Smooth muscle cell (in vitro differentiated cells): Measurements from ENCODE around the gene YAP1. TPM values are rescaled to one million over a fixed set of nuclear protein-coding genes. Genes with fewer than 3 reads are reported as not detected.

ENCODE experiments used
- DNase-seq: peaks from one replicate; lab custom pipeline; 2025; ENCODE audit not compliant: unreplicated experiment; lab: John Stamatoyannopoulos, UW
- H2AFZ ChIP-seq: fragments of 200-600 bp; sonication (generic); 2 replicates; pipeline ENCODE4 v1.6.0; 2016; ENCODE audit warnings: antibody characterized with exemption, low read depth, mild to moderate bottlenecking
- H3F3A ChIP-seq: fragments of 200-600 bp; sonication (generic); 2 replicates; pipeline ENCODE4 v1.6.0; 2017; ENCODE audit warnings: antibody characterized with exemption, low read depth
- H3K27ac ChIP-seq: fragments of 200-600 bp; sonication (generic); 2 replicates; pipeline ENCODE4 v1.5.1; 2016; ENCODE audit warnings: low read depth, mild to moderate bottlenecking
- H3K27me3 ChIP-seq: fragments of 200-600 bp; sonication (generic); 2 replicates; pipeline ENCODE4 v1.6.1; 2016; ENCODE audit warnings: low read depth, mild to moderate bottlenecking
- H3K36me3 ChIP-seq: fragments of 200-600 bp; sonication (generic); 2 replicates; pipeline ENCODE4 v1.5.1; 2016; ENCODE audit warnings: low read depth
- H3K4me1 ChIP-seq: fragments of 200-600 bp; sonication (generic); 2 replicates; pipeline ENCODE4 v1.5.1; 2016; ENCODE audit warnings: low read depth
- H3K4me2 ChIP-seq: fragments of 200-600 bp; sonication (generic); 2 replicates; pipeline ENCODE4 v1.6.0; 2016; ENCODE audit warnings: mild to moderate bottlenecking
- H3K4me3 ChIP-seq: fragments of 200-600 bp; sonication (generic); 2 replicates; pipeline ENCODE4 v1.5.1; 2016; ENCODE audit warnings: mild to moderate bottlenecking
- H3K79me2 ChIP-seq: fragments of 200-600 bp; sonication (generic); 2 replicates; pipeline ENCODE4 v1.6.0; 2016; ENCODE audit warnings: low read depth, mild to moderate bottlenecking
- H3K9ac ChIP-seq: fragments of 200-600 bp; sonication (generic); 2 replicates; pipeline ENCODE4 v1.6.0; 2016; ENCODE audit warnings: low read depth
- H3K9me3 ChIP-seq: fragments of 200-600 bp; sonication (generic); replicated peaks from 2 replicates; pipeline ENCODE4 v1.5.1; 2016; ENCODE audit warnings: low read depth
- H4K20me1 ChIP-seq: fragments of 200-600 bp; sonication (generic); 2 replicates; pipeline ENCODE4 v1.6.0; 2016; ENCODE audit warnings: low read depth
- WGBS: methylation state at CpG from one replicate; pipeline ENCODE4 v1.1.7; 2016; ENCODE audit warnings: low lambda C conversion rate; 5-methylcytosine and 5-hydroxymethylcytosine counted together
- polyA plus RNA-seq: library from polyadenylated mRNA; unstranded; fragments of >200 nt; fragmentation: Nextera tagmentation; extraction: Ambion mirVana; gene quantifications from 2 replicates; pipeline ENCODE4 v1.2.1, GENCODE V29; 2016
- total RNA-seq: library from RNA; depleted of rRNA; stranded (reverse); fragments of >200 nt; gene quantifications from 2 replicates; pipeline ENCODE4 v1.2.3, GENCODE V29; 2014
- TF ChIP-seq, protein P1 (sequence below): fragments of 200-600 bp; sonication (generic); IDR thresholded peaks from 2 replicates; pipeline ENCODE4 v1.5.1; 2017; ENCODE audit warnings: borderline replicate concordance, mild to moderate bottlenecking, antibody characterized with exemption; ENCODE audit not compliant: insufficient read depth, poor library complexity, severe bottlenecking

YAP1 gene
- total and polyA plus RNA-seq, 2 experiments from 2014 or later: 25.1 to 174 TPM

DNA sequence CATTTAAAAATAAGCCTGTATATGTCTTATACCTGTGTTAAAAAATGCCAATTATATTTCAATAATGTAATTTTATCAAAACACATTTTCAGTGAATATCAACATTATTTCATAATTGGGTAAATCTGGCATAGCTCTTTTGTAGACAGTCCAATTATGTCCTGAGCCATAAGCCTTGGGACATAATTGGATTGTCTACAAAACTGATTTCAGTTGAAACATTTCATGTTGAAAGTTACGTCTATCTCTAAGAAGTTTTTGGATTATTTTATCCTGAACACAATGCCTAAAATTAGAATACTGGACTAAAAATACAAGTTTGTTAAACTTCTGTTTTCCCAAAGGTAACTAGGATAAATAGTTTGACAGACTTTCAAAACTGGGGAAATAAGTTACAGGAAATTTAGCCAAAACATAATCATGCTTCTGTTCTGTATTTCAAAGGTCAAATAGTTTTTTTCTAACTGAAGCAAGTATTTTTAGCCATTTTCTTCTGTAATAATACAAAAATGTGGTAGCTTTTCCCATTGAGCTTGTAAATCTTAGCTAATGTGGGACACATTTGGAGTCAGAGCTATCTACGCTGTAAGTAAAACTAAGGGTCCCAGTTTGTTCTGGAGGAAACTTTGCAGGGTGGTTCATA lies 106.3 kb downstream of the YAP1 start:
- DNase-seq: no peak
- Histone ChIP-seq H3K9me3 (no peaks in the 10 kb centered on the region), H4K20me1 (peaks cover 14% of the 10 kb centered on the region), H3K4me1 (peaks cover 8% of the 10 kb centered on the region), H2AFZ (no peak overlapping the region), H3K27me3 (no peaks in the 10 kb centered on the region), H3K36me3 (peaks cover 15% of the 10 kb centered on the region), H3K79me2 (peaks cover 89% of the 10 kb centered on the region), H3F3A (peaks cover 35% of the 10 kb centered on the region), H3K27ac (peak overlapping the region; percentile 23), H3K4me2 (no peak overlapping the region), H3K9ac (no peak overlapping the region), H3K4me3 (no peak overlapping the region)
- TF ChIP-seq, protein P1, sequence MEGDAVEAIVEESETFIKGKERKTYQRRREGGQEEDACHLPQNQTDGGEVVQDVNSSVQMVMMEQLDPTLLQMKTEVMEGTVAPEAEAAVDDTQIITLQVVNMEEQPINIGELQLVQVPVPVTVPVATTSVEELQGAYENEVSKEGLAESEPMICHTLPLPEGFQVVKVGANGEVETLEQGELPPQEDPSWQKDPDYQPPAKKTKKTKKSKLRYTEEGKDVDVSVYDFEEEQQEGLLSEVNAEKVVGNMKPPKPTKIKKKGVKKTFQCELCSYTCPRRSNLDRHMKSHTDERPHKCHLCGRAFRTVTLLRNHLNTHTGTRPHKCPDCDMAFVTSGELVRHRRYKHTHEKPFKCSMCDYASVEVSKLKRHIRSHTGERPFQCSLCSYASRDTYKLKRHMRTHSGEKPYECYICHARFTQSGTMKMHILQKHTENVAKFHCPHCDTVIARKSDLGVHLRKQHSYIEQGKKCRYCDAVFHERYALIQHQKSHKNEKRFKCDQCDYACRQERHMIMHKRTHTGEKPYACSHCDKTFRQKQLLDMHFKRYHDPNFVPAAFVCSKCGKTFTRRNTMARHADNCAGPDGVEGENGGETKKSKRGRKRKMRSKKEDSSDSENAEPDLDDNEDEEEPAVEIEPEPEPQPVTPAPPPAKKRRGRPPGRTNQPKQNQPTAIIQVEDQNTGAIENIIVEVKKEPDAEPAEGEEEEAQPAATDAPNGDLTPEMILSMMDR: no peak
- whole genome bisulfite sequencing: 96% methylated on average over 2 of the region's 2 CpGs

DNA sequence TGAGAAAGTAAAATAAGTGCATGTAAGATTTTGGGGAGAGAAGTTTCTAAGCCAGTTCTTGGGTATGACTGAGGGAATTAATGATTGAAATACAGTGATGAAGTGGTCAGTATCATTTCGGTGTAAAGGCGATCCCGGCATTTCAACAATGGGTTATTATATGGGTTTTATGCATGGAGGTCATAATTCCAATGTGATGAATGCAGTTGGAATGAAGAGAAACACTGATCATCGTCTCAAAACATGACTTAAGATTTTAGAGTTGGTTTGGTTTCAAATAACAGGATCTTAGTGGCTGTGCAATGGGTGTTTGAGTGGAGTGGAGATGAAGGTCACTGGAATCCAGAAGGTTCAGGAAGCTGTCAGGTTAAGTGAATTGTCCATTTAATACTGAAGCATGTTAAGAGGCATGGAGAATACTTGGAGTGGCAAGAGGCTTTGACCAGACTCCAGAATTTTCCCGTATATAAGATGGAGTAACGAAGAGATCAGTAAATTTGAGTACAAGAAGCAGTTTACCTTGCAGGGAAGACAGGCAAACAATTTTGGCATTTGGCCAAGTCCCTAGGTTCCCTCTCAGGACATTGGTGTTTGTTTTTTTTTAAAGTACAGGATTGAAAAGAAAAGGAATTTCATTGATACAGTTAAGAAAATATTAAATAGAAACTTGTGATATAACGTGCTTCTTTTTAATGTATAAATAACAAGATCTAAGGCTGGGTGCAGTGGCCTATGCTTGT lies 110.7 kb downstream of the YAP1 start:
- Histone ChIP-seq H3K36me3 (peaks cover 10% of the 10 kb centered on the region), H4K20me1 (no peaks in the 10 kb centered on the region), H3K27me3 (no peaks in the 10 kb centered on the region), H3K27ac (peak overlapping the region; percentile 95), H3K4me1 (peaks cover 27% of the 10 kb centered on the region), H3K9ac (no peak overlapping the region), H3F3A (peaks cover 54% of the 10 kb centered on the region), H3K9me3 (no peaks in the 10 kb centered on the region), H2AFZ (no peak overlapping the region), H3K79me2 (peaks cover 53% of the 10 kb centered on the region), H3K4me2 (peak overlapping the region; percentile 42), H3K4me3 (no peak overlapping the region)
- WGBS: 83% methylated on average over 7 of the region's 7 CpGs
- DNase-seq: no peak
- TF ChIP-seq, protein P1: no peak

DNA sequence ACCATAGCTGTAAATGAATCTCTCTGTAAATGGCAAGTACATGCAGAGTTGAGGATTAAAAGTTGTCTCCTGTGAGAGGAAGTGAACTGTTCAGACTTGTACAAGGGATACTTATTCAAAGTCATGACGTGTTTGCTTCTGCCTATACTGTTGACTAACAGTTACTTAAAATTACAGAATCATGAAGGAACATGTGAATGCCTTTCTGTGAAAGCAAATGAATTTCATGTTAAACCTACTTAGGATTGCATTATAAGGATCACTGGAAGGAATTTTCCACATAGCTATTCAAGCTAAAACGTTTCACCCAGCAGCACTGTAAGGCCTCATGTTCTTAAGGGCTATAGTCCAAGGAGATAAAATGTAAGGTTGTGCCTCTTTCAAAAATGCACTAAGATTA lies 113.6 kb downstream of the YAP1 start:
- Histone ChIP-seq H3K9ac (peak overlapping the region; percentile 53), H3K4me2 (peak overlapping the region; percentile 73), H3K4me1 (peaks cover 46% of the 10 kb centered on the region)

More for the DNA sequence above, 113.6 kb downstream of the YAP1 start:
- Histone ChIP-seq H3K27me3 (no peaks in the 10 kb centered on the region), H3F3A (peaks cover 67% of the 10 kb centered on the region), H2AFZ (no peak overlapping the region), H3K27ac (peak overlapping the region; percentile 95), H4K20me1 (no peaks in the 10 kb centered on the region), H3K79me2 (peaks cover 34% of the 10 kb centered on the region), H3K36me3 (peaks cover 5% of the 10 kb centered on the region), H3K9me3 (no peaks in the 10 kb centered on the region), H3K4me3 (no peak overlapping the region)
- TF ChIP-seq, protein P1: no peak
- no peak for DNase-seq
- 4% methylated on average over 2 of the region's 2 CpGs for WGBS
